ENCODE results near the gene DSCAM. TPM values are rescaled to one million over a fixed set of nuclear protein-coding genes. Genes with fewer than 3 reads are reported as not detected.

DSCAM gene
- total and polyA plus RNA-seq, 10 of the 15 experiments (the other 5 are each of a cell fraction or from before 2014, with no cell fraction given): not detected

DNA sequence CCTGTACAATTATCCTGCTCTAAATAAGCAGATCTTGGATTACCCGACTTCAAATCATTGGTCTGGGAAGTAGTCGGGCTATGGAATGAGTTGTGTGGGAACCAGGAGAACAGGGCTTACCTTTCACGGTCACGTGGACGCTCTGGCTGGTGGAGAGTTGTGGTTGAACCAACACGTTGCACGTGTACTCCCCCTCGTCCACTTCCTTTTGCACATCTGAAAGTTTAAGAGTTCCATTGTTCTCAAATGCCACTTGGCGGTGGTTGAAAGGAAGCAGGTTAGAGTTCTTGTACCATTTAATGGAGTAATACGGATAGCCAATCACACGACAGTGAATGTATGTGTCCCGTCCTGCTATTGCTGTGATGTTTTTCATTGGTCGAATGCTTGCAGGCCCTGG is 509.0 kb downstream of the DSCAM start:
- Histone ChIP-seq H3K27me3 (replicated peaks in 1 of 2; ENCODE audit: control insufficient read depth in 2 of 2, insufficient read depth in 2 of 2, low read length in 1 of 2) (no peaks in the 10 kb centered on the region), H3K9me3 (replicated peaks; ENCODE audit: control insufficient read depth, insufficient read depth, low read length) (no peaks in the 10 kb centered on the region; the same call in 2 of the 3 replicates), H3K4me1 (ENCODE audit: control insufficient read depth, insufficient read depth, low read length) (no peaks in the 10 kb centered on the region), H3K4me2 (ENCODE audit: control insufficient read depth, insufficient read depth) (no peak overlapping the region), H3K36me3 (ENCODE audit: control insufficient read depth in 2 of 2, insufficient read depth in 2 of 2, low read length in 1 of 2) (no peaks in the 10 kb centered on the region), H3K27ac (ENCODE audit: control insufficient read depth, insufficient read depth) (no peak overlapping the region), H3K4me3 (no peak overlapping the region), H3K79me2 (ENCODE audit: control insufficient read depth, insufficient read depth, low read length) (no peaks in the 10 kb centered on the region), H2AFZ (ENCODE audit: control insufficient read depth, low read depth, low read length) (no peak overlapping the region), H4K20me1 (ENCODE audit: control insufficient read depth, insufficient read depth) (no peaks in the 10 kb centered on the region), H3K9ac (ENCODE audit: control insufficient read depth, insufficient read depth, low read length) (no peak overlapping the region)
- RAD21 ChIA-PET (ENCODE audit: unreplicated experiment): no interaction called here
- CTCF ChIA-PET: no interaction called here
- no peak for FAIRE-seq
- POLR2A ChIA-PET: no interaction called here
- intact Hi-C loops (cut with micrococcal nuclease; ENCODE audit: unreplicated experiment) (no loop called here), in situ Hi-C loops (cut with MboI) (no loop called here)
- no TSS peak for BruUV-seq (replicated peaks)
- 27% methylated on average over 13 of the region's 13 CpGs for WGBS (ENCODE audit: insufficient coverage, insufficient replicate concordance, low lambda C conversion rate, missing lambda C conversion rate)
- TF ChIP-seq TAF1 (IDR thresholded peaks at IDR 0.05; ENCODE audit: borderline replicate concordance, low read depth, low read length) (no peak), NFYA (IDR thresholded peaks at IDR 0.05; ENCODE audit: borderline replicate concordance, low read depth, low read length) (no peak), HDAC2 (IDR thresholded peaks at IDR 0.05) (no peak), EZH2 (IDR thresholded peaks at IDR 0.05; ENCODE audit: borderline replicate concordance, control insufficient read depth, low read depth, low read length) (no peak), ZNF384 (IDR thresholded peaks at IDR 0.05; ENCODE audit: borderline replicate concordance, low read depth, low read length) (no peak), ETV6 (conservative IDR thresholded peaks at IDR 0.05 in 1 of 2, IDR thresholded peaks at IDR 0.05 in 1 of 2; ENCODE audit: borderline replicate concordance in 1 of 2, low read depth in 1 of 2) (no peak)
- TF ChIP-seq, protein P1, sequence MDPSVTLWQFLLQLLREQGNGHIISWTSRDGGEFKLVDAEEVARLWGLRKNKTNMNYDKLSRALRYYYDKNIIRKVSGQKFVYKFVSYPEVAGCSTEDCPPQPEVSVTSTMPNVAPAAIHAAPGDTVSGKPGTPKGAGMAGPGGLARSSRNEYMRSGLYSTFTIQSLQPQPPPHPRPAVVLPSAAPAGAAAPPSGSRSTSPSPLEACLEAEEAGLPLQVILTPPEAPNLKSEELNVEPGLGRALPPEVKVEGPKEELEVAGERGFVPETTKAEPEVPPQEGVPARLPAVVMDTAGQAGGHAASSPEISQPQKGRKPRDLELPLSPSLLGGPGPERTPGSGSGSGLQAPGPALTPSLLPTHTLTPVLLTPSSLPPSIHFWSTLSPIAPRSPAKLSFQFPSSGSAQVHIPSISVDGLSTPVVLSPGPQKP (IDR thresholded peaks at IDR 0.05; ENCODE audit: low read depth, low read length): no peak
- TF ChIP-seq, protein P2, sequence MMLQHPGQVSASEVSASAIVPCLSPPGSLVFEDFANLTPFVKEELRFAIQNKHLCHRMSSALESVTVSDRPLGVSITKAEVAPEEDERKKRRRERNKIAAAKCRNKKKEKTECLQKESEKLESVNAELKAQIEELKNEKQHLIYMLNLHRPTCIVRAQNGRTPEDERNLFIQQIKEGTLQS (IDR thresholded peaks at IDR 0.05; ENCODE audit: borderline replicate concordance, extremely low read depth, low read depth, low read length): no peak
- SMC1A ChIA-PET (ENCODE audit: uncharacterized antibody, unreplicated experiment): no interaction called here
- ATAC-seq: no peak
- no peak for DNase-seq (ENCODE audit: low read depth, low spot score)

Measured in GM12878 (cell line).